GM23248 (cell line): ENCODE measurements around the gene LINC00237.

Experiments
- EZH2 ChIP-seq: fragments of 200-600 bp; sonication (generic); IDR thresholded peaks from 2 replicates; pipeline ENCODE4 v1.6.1; 2018; ENCODE audit warnings: antibody characterized with exemption, mild to moderate bottlenecking; ENCODE audit not compliant: insufficient read depth, poor library complexity, severe bottlenecking
- EZH2phosphoT487 ChIP-seq: fragments of 200-600 bp; sonication (generic); IDR thresholded peaks from 2 replicates; pipeline ENCODE4 v1.6.1; 2018; ENCODE audit warnings: antibody characterized with exemption, moderate library complexity, mild to moderate bottlenecking, low read depth; ENCODE audit not compliant: insufficient read depth

DNA sequence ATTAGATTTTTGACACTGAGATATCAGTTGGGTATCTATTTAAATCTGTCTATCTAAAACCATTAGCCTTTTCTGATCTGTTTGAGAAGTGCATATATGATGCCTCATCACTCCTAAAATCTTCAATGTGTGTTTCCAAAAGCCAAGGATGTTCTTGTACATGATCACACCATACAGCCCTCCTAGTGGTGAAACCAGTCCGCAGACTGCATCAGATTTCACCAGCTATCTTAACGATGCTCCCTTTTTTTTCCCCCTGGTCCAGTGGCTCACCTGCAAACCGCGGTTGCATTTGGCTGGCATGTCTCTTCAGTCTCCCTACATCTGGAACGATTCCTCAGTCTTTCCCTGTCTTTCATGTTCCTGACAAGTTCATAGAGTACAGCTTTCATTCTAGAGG, 23.7 kb upstream of the LINC00237 start:
- TF ChIP-seq EZH2 (no peak), EZH2phosphoT487 (no peak)
